Stomach smooth muscle (tissue), 2 donors: ENCODE data around the gene PRKCH.

Experiments
- H3K27ac ChIP-seq: one replicate; pipeline ENCODE4 v1.7.0; 2013; ENCODE audit warnings: mild to moderate bottlenecking, low read length, inconsistent platforms
- H3K27me3 ChIP-seq, 2 donors: one replicate each; pipeline ENCODE4 v1.7.0; 2013; ENCODE audit warnings: low read length in 2 of 2; ENCODE audit not compliant: insufficient read depth in 2 of 2, control insufficient read depth in 1 of 2
- H3K36me3 ChIP-seq, 2 donors: one replicate each; pipeline ENCODE4 v1.7.0; 2013; ENCODE audit warnings: low read length in 2 of 2; ENCODE audit not compliant: control insufficient read depth in 2 of 2, insufficient read depth in 2 of 2
- H3K4me1 ChIP-seq: one replicate; pipeline ENCODE4 v1.7.0; 2013; ENCODE audit warnings: low read length; ENCODE audit not compliant: control insufficient read depth, insufficient read depth
- H3K4me3 ChIP-seq, 2 donors: one replicate each; pipeline ENCODE4 v1.7.0; 2013; ENCODE audit warnings: low read length in 2 of 2
- H3K9ac ChIP-seq, 2 donors: one replicate each; pipeline ENCODE4 v1.7.0; 2013; ENCODE audit warnings: low read length in 2 of 2, mild to moderate bottlenecking in 1 of 2
- H3K9me3 ChIP-seq, 2 donors: one replicate each; pipeline ENCODE4 v1.7.0; 2013; ENCODE audit warnings: low read length in 2 of 2; ENCODE audit not compliant: control insufficient read depth in 2 of 2
- donor health status: healthy.
- donor health status: Pancreatic carcinoma.

PRKCH gene

DNA sequence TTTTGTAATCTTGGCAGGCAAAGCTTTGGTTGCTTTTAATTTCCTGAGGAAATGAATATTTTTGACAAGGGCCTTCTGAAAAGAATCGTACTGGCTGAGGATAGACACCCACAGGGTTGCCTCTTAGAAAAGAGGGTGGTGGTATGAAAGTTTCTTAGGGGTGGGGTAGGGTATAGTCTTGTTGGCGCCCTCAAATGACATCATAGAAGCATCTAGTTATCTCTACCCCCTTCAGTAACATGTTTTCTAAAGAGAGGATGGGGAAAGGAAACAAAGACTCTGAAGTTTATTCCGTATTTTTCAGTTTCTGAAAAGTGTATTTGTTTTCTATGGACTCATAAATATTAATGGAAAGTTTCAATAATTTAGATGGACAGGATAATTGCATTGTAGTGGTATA, 13.7 kb downstream of the PRKCH start:
- Histone ChIP-seq H3K27me3 (peaks cover 0 to 3% of the 10 kb centered on the region in 2 donors), H3K4me3 (no peak overlapping the region), H3K36me3 (no peaks in the 10 kb centered on the region), H3K27ac (no peak overlapping the region), H3K9me3 (no peaks in the 10 kb centered on the region), H3K4me1 (no peaks in the 10 kb centered on the region), H3K9ac (no peak overlapping the region)

GRCh38 chr14:61335671-61336275, 14.4 kb downstream of the PRKCH start:
- no peak overlapping the region for H3K27ac ChIP-seq
- no peak overlapping the region for H3K4me3 ChIP-seq
- H3K27me3 ChIP-seq, result peaks cover 0 to 3% of the 10 kb centered on the region in 2 donors
- no peaks in the 10 kb centered on the region for H3K9me3 ChIP-seq
- H3K9ac ChIP-seq, result no peak overlapping the region
- no peaks in the 10 kb centered on the region for H3K4me1 ChIP-seq
- H3K36me3 ChIP-seq, result no peaks in the 10 kb centered on the region

DNA sequence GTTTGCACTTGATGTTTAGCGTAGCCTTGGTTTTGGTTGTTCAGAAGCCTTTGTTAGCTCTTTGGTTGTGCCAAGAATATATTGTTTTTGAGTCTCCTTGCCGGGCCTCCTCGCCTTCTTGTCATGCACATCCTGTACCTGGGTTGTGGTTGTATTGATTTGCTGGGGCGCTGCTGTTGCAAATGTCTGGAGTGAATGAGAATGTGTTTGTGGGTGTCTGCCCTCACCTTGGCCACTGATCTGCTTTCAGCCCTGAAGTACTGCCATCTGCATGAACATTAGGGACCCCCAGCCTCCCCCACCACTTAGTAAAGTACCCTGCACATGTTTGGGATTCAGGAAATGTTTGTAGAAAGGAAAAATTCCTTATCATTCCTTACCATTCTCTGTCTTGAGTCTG, 16.5 kb downstream of the PRKCH start:
- Histone ChIP-seq H3K27me3 (peaks cover 0 to 3% of the 10 kb centered on the region in 2 donors), H3K4me1 (no peaks in the 10 kb centered on the region), H3K36me3 (no peaks in the 10 kb centered on the region), H3K27ac (no peak overlapping the region), H3K4me3 (no peak overlapping the region), H3K9ac (no peak overlapping the region), H3K9me3 (no peaks in the 10 kb centered on the region)

DNA sequence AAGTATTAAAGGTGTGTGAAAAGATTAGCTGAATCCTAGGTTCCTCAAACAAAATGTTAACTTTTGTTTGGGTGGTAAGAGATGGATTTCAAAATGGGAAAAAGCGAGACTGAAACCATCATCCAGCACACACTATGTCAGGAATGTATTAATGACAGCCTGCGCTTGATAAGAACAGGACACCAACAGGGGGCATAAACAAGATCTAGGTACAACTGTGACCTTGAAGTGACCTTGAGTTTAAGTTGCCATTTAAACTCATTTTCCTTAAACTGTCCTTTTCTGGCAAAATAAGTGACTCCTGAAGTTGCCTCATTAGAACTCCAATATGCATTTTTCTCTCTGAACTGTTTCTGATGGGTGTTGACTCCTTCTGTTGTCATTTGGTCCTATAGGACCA, 17.1 kb downstream of the PRKCH start:
- Histone ChIP-seq H3K27me3 (peaks cover 0 to 3% of the 10 kb centered on the region in 2 donors), H3K27ac (no peak overlapping the region), H3K4me3 (no peak overlapping the region), H3K9me3 (no peaks in the 10 kb centered on the region), H3K36me3 (no peaks in the 10 kb centered on the region), H3K4me1 (no peaks in the 10 kb centered on the region), H3K9ac (no peak overlapping the region)

- Histone ChIP-seq H3K4me3 (no peak overlapping the region), H3K27me3 (no peaks in the 10 kb centered on the region), H3K36me3 (no peaks in the 10 kb centered on the region), H3K4me1 (no peaks in the 10 kb centered on the region), H3K9me3 (no peaks in the 10 kb centered on the region), H3K9ac (no peak overlapping the region), H3K27ac (no peak overlapping the region)
Observed at GRCh38 chr14:61341275-61342206, 20.2 kb downstream of the PRKCH start.

- Histone ChIP-seq H3K27me3 (no peaks in the 10 kb centered on the region), H3K36me3 (no peaks in the 10 kb centered on the region), H3K4me1 (no peaks in the 10 kb centered on the region), H3K9me3 (no peaks in the 10 kb centered on the region), H3K4me3 (no peak overlapping the region), H3K27ac (no peak overlapping the region), H3K9ac (no peak overlapping the region)
Observed at GRCh38 chr14:61342486-61342885, 21.1 kb downstream of the PRKCH start.

- H3K27ac ChIP-seq, result no peak overlapping the region
Observed at GRCh38 chr14:61342932-61343331, 21.6 kb downstream of the PRKCH start.

DNA sequence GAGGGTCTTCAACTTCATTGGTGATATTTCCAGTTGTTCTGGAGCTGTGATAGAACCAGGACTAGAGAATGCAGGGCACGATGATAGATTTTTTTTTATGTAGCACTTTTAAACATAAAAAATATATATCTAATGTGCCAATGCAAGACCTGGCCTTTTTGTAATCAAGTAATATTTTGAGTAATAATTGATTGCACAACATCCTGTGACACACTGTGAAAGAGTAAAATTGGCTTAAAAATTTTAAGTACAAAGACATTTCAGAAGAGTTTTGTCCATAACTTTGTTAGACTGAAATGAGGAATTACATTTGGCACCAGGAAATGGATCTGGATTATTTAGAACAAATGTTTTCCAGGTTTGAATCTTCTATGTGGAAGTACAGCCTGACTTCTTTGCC, 22.1 kb downstream of the PRKCH start:
- no peak overlapping the region for H3K9ac ChIP-seq
- no peaks in the 10 kb centered on the region for H3K36me3 ChIP-seq
- no peak overlapping the region for H3K4me3 ChIP-seq
- no peaks in the 10 kb centered on the region for H3K4me1 ChIP-seq
- no peaks in the 10 kb centered on the region for H3K27me3 ChIP-seq
- H3K27ac ChIP-seq, result no peak overlapping the region
- no peaks in the 10 kb centered on the region for H3K9me3 ChIP-seq

More at GRCh38 chr14:61342932-61343331, 21.6 kb downstream of the PRKCH start:
- no peak overlapping the region for H3K9ac ChIP-seq
- no peaks in the 10 kb centered on the region for H3K4me1 ChIP-seq
- no peak overlapping the region for H3K4me3 ChIP-seq
- no peaks in the 10 kb centered on the region for H3K36me3 ChIP-seq
- H3K9me3 ChIP-seq, result no peaks in the 10 kb centered on the region
- H3K27me3 ChIP-seq, result no peaks in the 10 kb centered on the region

DNA sequence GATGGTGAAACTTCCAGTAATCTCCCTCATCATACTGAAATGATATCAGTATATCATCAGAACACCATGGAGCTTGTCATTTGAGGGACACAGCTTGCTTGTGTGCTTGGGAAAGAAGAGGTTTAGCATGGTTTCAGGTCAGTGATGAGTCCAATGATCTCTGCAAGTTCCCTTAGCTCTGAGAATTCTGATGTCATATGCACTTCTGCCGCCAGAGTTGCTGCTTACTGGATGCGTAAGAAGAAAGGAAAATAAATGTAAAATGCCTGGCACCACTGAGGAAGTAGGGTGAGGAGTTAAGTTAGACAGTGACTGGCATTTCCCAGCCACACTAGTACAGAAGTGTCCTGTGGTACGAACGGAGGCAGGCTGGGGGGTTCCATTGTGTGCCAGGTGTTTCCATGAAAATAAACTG, 22.6 kb downstream of the PRKCH start:
- Histone ChIP-seq H3K4me1 (no peaks in the 10 kb centered on the region), H3K4me3 (no peak overlapping the region), H3K9ac (no peak overlapping the region)

GRCh38 chr14:61344437-61345150, 23.2 kb downstream of the PRKCH start:
- no peaks in the 10 kb centered on the region for H3K4me1 ChIP-seq
- H3K27me3 ChIP-seq, result no peaks in the 10 kb centered on the region
- H3K9ac ChIP-seq, result no peak overlapping the region
- no peak overlapping the region for H3K4me3 ChIP-seq
- H3K27ac ChIP-seq, result no peak overlapping the region
- no peaks in the 10 kb centered on the region for H3K9me3 ChIP-seq
- no peaks in the 10 kb centered on the region for H3K36me3 ChIP-seq

More for the DNA sequence above, 22.6 kb downstream of the PRKCH start:
- no peak overlapping the region for H3K27ac ChIP-seq
- no peaks in the 10 kb centered on the region for H3K36me3 ChIP-seq
- H3K9me3 ChIP-seq, result no peaks in the 10 kb centered on the region
- no peaks in the 10 kb centered on the region for H3K27me3 ChIP-seq
